Liver (tissue), 9 donors: Measurements from ENCODE around the gene ROR1. TPM values are rescaled to one million over a fixed set of nuclear protein-coding genes. Genes with fewer than 3 reads are reported as not detected.

Experiments
- DNase-seq: peaks from one replicate; pipeline ENCODE4 v3.0.0-alpha.2; 2017; ENCODE audit warnings: low spot score
- H3K27ac ChIP-seq, 2 donors: one replicate each; pipeline ENCODE4 v1.7.0; 2013; ENCODE audit warnings: inconsistent platforms in 2 of 2, low read length in 2 of 2, control low read depth in 1 of 2, low read depth in 1 of 2, mild to moderate bottlenecking in 1 of 2
- H3K27me3 ChIP-seq, 4 donors: one replicate each; pipeline versions ENCODE4 v1.6.1 to v1.7.0; 2013; ENCODE audit warnings: low read length in 3 of 4, inconsistent platforms in 1 of 4, mild to moderate bottlenecking in 1 of 4, moderate library complexity in 1 of 4; ENCODE audit not compliant: control insufficient read depth in 4 of 4, insufficient read depth in 4 of 4
- H3K36me3 ChIP-seq, 4 donors: one replicate each; pipeline versions ENCODE4 v1.6.1 to v1.7.0; 2013; ENCODE audit warnings: low read length in 3 of 4, mild to moderate bottlenecking in 3 of 4, low read depth in 1 of 4, moderate library complexity in 1 of 4; ENCODE audit not compliant: control insufficient read depth in 4 of 4, insufficient read depth in 3 of 4
- H3K4me1 ChIP-seq, 4 donors: one replicate each; pipeline versions ENCODE4 v1.6.1 to v1.7.0; 2013; ENCODE audit warnings: low read length in 3 of 4, mild to moderate bottlenecking in 3 of 4, moderate library complexity in 1 of 4; ENCODE audit not compliant: control insufficient read depth in 4 of 4, insufficient read depth in 4 of 4
- H3K4me3 ChIP-seq, 3 donors: one replicate each; pipeline versions ENCODE4 v1.6.1 to v1.7.0; 2013; ENCODE audit warnings: low read length in 3 of 3, control low read depth in 1 of 3, low read depth in 1 of 3, mild to moderate bottlenecking in 1 of 3
- H3K9ac ChIP-seq, 2 donors: one replicate each; pipeline ENCODE4 v1.7.0; 2013; ENCODE audit warnings: low read length in 2 of 2, mild to moderate bottlenecking in 2 of 2, moderate library complexity in 2 of 2, control low read depth in 1 of 2, low read depth in 1 of 2
- H3K9me3 ChIP-seq, 4 donors: one replicate each; pipeline versions ENCODE4 v1.6.1 to v1.7.0; 2013; ENCODE audit warnings: low read length in 3 of 4; ENCODE audit not compliant: control insufficient read depth in 4 of 4
- EGR1 ChIP-seq, 2 donors: IDR thresholded peaks; 2 replicates each; pipeline ENCODE4 v1.6.1; 2016 to 2018; ENCODE audit warnings: antibody characterized with exemption in 2 of 2, low read depth in 2 of 2
- FOXA1 ChIP-seq: IDR thresholded peaks from 2 replicates; pipeline ENCODE4 v1.6.1; 2016; ENCODE audit warnings: antibody characterized with exemption
- GABPA ChIP-seq, 2 donors: IDR thresholded peaks in 1 of 2; conservative IDR thresholded peaks in 1 of 2; 2 replicates each; pipeline ENCODE4 v1.6.1; 2016; ENCODE audit warnings: antibody characterized with exemption in 2 of 2, mild to moderate bottlenecking in 1 of 2, moderate library complexity in 1 of 2
- HNF4A ChIP-seq, 2 donors: conservative IDR thresholded peaks; 2 replicates each; pipeline ENCODE4 v1.6.1; 2016; ENCODE audit warnings: antibody characterized with exemption in 2 of 2, mild to moderate bottlenecking in 2 of 2
- RAD21 ChIP-seq, 2 donors: IDR thresholded peaks; 2 replicates each; pipeline ENCODE4 v1.6.1; 2016; ENCODE audit warnings: antibody characterized with exemption in 2 of 2, mild to moderate bottlenecking in 2 of 2
- SP1 ChIP-seq: IDR thresholded peaks from 2 replicates; pipeline ENCODE4 v1.6.1; 2018; ENCODE audit warnings: antibody characterized with exemption, mild to moderate bottlenecking
- YY1 ChIP-seq: IDR thresholded peaks from 2 replicates; pipeline ENCODE4 v1.6.1; 2016; ENCODE audit warnings: antibody characterized with exemption, mild to moderate bottlenecking
- whole genome bisulfite sequencing: extraction: QIAGEN DNeasy Blood & Tissue Kit; methylation state at CpG from one replicate; pipeline ENCODE4 v1.1.7; 2013; 5-methylcytosine and 5-hydroxymethylcytosine counted together
- polyA plus RNA-seq, 2 donors: library from polyadenylated mRNA; stranded (reverse) in 1 of 2; unstranded in 1 of 2; fragments of 200-250 nt in 1 of 2; fragments of >200 nt in 1 of 2; fragmentation: Nextera tagmentation in 1 of 2; extraction: Ambion mirVana in 1 of 2; gene quantifications; one replicate each; pipeline versions ENCODE4 v1.2.1 to v1.2.3, GENCODE V29; 2013 to 2015
- total RNA-seq, 2 donors: library from RNA; depleted of rRNA; stranded (reverse); fragments of >200 nt; gene quantifications; one replicate each; pipeline ENCODE4 v1.2.3, GENCODE V29; 2014
- TF ChIP-seq, protein P1 (sequence below): IDR thresholded peaks from 2 replicates; pipeline ENCODE4 v1.6.1; 2016; ENCODE audit warnings: antibody characterized with exemption
- TF ChIP-seq, protein P2 (sequence below): IDR thresholded peaks from 2 replicates; pipeline ENCODE4 v1.6.1; 2016; ENCODE audit warnings: antibody characterized with exemption, mild to moderate bottlenecking
- TF ChIP-seq, protein P3 (sequence below): IDR thresholded peaks from 2 replicates; pipeline ENCODE4 v1.6.1; 2016; ENCODE audit warnings: antibody characterized with exemption
- donor health status: healthy.
- donor health status: healthy.
- donor health status: healthy.
- donor health status: healthy.
- donor health status: healthy.

The ROR1 gene
- total and polyA plus RNA-seq, 4 donors = 0.15 to 0.98 (median 0.37) TPM

DNA sequence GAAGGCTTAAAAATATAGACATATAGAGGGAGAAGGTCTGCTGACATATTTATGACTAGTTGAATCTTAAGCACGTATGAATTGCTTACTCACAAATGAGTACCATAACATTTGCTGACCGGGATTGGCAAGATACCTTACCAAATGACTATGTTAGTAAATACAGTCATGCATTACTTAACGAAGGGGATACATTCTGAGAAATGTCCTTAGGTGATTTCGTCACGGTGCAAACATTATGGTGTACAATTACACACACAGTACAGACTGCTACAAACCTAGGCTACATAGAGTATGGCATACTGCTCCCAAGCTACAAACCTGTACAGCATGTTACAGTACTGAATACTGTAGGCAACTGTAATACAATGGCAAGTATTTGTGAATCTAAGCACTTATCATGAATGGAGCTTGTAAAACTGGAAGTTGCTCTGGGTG is 410.2 kb downstream of the ROR1 start:
- Histone ChIP-seq H3K36me3 (no peaks in the 10 kb centered on the region), H3K4me1 (no peaks in the 10 kb centered on the region), H3K9ac (no peak overlapping the region), H3K9me3 (no peaks in the 10 kb centered on the region), H3K27me3 (no peaks in the 10 kb centered on the region), H3K4me3 (no peak overlapping the region), H3K27ac (no peak overlapping the region)
- no peak for DNase-seq
- 90% methylated on average over 5 of the region's 5 CpGs for WGBS
- TF ChIP-seq, protein P1, sequence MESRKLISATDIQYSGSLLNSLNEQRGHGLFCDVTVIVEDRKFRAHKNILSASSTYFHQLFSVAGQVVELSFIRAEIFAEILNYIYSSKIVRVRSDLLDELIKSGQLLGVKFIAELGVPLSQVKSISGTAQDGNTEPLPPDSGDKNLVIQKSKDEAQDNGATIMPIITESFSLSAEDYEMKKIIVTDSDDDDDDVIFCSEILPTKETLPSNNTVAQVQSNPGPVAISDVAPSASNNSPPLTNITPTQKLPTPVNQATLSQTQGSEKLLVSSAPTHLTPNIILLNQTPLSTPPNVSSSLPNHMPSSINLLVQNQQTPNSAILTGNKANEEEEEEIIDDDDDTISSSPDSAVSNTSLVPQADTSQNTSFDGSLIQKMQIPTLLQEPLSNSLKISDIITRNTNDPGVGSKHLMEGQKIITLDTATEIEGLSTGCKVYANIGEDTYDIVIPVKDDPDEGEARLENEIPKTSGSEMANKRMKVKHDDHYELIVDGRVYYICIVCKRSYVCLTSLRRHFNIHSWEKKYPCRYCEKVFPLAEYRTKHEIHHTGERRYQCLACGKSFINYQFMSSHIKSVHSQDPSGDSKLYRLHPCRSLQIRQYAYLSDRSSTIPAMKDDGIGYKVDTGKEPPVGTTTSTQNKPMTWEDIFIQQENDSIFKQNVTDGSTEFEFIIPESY = no peak
- TF ChIP-seq GABPA (IDR thresholded peaks at IDR 0.05 in 1 of 2, conservative IDR thresholded peaks at IDR 0.05 in 1 of 2) = no peak
- TF ChIP-seq FOXA1 = no peak
- TF ChIP-seq EGR1 (IDR thresholded peaks at IDR 0.05; ENCODE audit: low read depth in 2 of 2) = no peak
- TF ChIP-seq HNF4A (conservative IDR thresholded peaks at IDR 0.05) = no peak
- TF ChIP-seq, protein P2, sequence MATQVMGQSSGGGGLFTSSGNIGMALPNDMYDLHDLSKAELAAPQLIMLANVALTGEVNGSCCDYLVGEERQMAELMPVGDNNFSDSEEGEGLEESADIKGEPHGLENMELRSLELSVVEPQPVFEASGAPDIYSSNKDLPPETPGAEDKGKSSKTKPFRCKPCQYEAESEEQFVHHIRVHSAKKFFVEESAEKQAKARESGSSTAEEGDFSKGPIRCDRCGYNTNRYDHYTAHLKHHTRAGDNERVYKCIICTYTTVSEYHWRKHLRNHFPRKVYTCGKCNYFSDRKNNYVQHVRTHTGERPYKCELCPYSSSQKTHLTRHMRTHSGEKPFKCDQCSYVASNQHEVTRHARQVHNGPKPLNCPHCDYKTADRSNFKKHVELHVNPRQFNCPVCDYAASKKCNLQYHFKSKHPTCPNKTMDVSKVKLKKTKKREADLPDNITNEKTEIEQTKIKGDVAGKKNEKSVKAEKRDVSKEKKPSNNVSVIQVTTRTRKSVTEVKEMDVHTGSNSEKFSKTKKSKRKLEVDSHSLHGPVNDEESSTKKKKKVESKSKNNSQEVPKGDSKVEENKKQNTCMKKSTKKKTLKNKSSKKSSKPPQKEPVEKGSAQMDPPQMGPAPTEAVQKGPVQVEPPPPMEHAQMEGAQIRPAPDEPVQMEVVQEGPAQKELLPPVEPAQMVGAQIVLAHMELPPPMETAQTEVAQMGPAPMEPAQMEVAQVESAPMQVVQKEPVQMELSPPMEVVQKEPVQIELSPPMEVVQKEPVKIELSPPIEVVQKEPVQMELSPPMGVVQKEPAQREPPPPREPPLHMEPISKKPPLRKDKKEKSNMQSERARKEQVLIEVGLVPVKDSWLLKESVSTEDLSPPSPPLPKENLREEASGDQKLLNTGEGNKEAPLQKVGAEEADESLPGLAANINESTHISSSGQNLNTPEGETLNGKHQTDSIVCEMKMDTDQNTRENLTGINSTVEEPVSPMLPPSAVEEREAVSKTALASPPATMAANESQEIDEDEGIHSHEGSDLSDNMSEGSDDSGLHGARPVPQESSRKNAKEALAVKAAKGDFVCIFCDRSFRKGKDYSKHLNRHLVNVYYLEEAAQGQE = no peak
- no peak for TF ChIP-seq YY1

DNA sequence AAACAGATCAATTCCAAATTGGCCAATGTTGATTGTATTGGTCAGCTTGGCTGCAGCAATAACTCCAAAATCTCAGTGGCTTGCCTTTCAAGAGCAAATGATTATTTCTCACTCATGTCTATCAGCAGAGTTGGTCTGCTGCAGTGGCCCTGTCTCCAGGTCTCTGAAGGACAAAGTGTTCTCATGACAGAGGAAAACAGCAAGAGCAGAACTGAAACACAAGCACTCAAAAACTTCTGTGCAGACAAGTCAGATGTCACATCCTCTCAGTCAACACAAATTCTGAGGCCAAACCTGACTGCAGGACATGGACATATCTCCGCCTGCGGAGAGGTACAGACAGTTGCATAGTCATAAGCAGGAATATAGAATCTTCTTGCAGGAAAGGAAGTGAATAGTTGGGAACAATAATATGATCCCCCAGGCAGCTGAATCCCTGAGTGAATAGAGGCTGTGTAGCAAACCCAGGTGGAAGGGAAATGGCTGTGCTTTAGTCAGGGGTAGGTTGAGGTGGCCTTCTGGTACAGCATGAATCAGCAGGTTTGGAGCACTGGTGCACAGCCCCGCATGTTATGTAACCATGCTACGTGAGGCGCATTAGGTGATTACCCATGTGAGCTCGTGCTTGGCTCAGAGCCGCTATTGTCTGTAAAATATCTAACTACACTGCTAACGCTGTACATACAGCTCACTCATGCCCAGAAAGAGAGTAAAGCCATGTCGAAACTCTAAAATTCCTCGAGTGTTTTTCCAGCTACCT is 412.5 kb downstream of the ROR1 start:
- Histone ChIP-seq H3K36me3 (no peaks in the 10 kb centered on the region), H3K9me3 (no peaks in the 10 kb centered on the region), H3K27me3 (no peaks in the 10 kb centered on the region), H3K4me1 (no peaks in the 10 kb centered on the region), H3K9ac (no peak overlapping the region), H3K4me3 (no peak overlapping the region), H3K27ac (no peak overlapping the region)
- no peak for DNase-seq
- WGBS = 91% methylated on average over 10 of the region's 10 CpGs
- TF ChIP-seq, protein P3, sequence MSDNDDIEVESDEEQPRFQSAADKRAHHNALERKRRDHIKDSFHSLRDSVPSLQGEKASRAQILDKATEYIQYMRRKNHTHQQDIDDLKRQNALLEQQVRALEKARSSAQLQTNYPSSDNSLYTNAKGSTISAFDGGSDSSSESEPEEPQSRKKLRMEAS = no peak
- TF ChIP-seq SP1 = no peak
- TF ChIP-seq YY1 = no peak
- no peak for TF ChIP-seq GABPA (IDR thresholded peaks at IDR 0.05 in 1 of 2, conservative IDR thresholded peaks at IDR 0.05 in 1 of 2)
- TF ChIP-seq, protein P2 = no peak
- TF ChIP-seq RAD21 (IDR thresholded peaks at IDR 0.05) = no peak
